Heart left ventricle (tissue), 13 donors: ENCODE results near the gene KIF20A.

Experiments used
- POLR2A ChIP-seq, 2 donors: fragments of 450-650 bp; IDR thresholded peaks; one replicate each; pipeline ENCODE4 v1.6.1; 2017; ENCODE audit warnings: antibody characterized with exemption in 2 of 2, mild to moderate bottlenecking in 2 of 2, moderate library complexity in 2 of 2
- TF ChIP-seq, protein P1 (sequence below), 12 donors: fragments of 200-600 bp; sonication (generic) in 4 of 12; IDR thresholded peaks; one replicate each; pipeline versions ENCODE4 v1.5.0 to v1.8.0; 2018 to 2022; ENCODE audit warnings: antibody characterized with exemption in 12 of 12, mild to moderate bottlenecking in 5 of 12
- donor health status: ischemic (EF 13 %, LVEDD 7.1; RV severe dilation, severe dysfunction).
- donor health status: DM: no; HTN: yes; CAD: no.
- donor health status: DM: no; HTN: no; CAD: no.
- donor health status: ischemic (EF 25% LVEDD 6.9; RV normal size, moderate dysfunction).
- donor health status: ischemic (EF 25% LVEDD 5.7; RV mildly dilated, moderate dysfunction).
- donor health status: ischemic (EF 35%, LVEDD 5.7; RV mildly dilated, moderate dysfunction).
- donor health status: nonischemic (EF 11% LVEDD 7.7; RV severe dilation, severe dysfunction).
- donor health status: DM: yes; HTN: yes; CAD: no.
- donor health status: PGD.
- donor health status: ischemic (EF 29% LVEDD 5.4; RV normal size, mild dysfunction).
- donor health status: nonischemic (EF 23%, LVEDD 6.1; RV moderate dilation, normal function).

- TF ChIP-seq, protein P1, sequence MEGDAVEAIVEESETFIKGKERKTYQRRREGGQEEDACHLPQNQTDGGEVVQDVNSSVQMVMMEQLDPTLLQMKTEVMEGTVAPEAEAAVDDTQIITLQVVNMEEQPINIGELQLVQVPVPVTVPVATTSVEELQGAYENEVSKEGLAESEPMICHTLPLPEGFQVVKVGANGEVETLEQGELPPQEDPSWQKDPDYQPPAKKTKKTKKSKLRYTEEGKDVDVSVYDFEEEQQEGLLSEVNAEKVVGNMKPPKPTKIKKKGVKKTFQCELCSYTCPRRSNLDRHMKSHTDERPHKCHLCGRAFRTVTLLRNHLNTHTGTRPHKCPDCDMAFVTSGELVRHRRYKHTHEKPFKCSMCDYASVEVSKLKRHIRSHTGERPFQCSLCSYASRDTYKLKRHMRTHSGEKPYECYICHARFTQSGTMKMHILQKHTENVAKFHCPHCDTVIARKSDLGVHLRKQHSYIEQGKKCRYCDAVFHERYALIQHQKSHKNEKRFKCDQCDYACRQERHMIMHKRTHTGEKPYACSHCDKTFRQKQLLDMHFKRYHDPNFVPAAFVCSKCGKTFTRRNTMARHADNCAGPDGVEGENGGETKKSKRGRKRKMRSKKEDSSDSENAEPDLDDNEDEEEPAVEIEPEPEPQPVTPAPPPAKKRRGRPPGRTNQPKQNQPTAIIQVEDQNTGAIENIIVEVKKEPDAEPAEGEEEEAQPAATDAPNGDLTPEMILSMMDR (IDR thresholded peaks at IDR 0.05): no peak
- no peak for TF ChIP-seq POLR2A (IDR thresholded peaks at IDR 0.05)
Observed at GRCh38 chr5:138132543-138132942, 46.4 kb upstream of the KIF20A start.
